H9 (cell line): Measurements from ENCODE around the gene WEE1. TPM values are rescaled to one million over a fixed set of nuclear protein-coding genes. Genes with fewer than 3 reads are reported as not detected.
"Not testable (repeated sequence)": the region's sequence is repeated elsewhere in the genome, so short reads cannot be mapped to it uniquely, and the experiment has no call there.

Experiments
- DNase-seq: peaks from one replicate; pipeline ENCODE4 v3.0.0-alpha.2; 2017
- H2AFZ ChIP-seq: one replicate; pipeline ENCODE4 v1.6.1; 2013; ENCODE audit warnings: mild to moderate bottlenecking, low read length, control low read depth, moderate library complexity
- H2AK5ac ChIP-seq: 2 replicates; pipeline ENCODE4 v1.6.1; 2013; ENCODE audit warnings: low read length, control low read depth, mixed read lengths; ENCODE audit not compliant: insufficient read length
- H2BK120ac ChIP-seq: one replicate; pipeline ENCODE4 v1.6.1; 2013; ENCODE audit warnings: low read depth, mild to moderate bottlenecking, low read length, control low read depth, inconsistent platforms; ENCODE audit not compliant: poor library complexity, severe bottlenecking
- H2BK12ac ChIP-seq: 2 replicates; pipeline ENCODE4 v1.6.1; 2013; ENCODE audit warnings: low read length, control low read depth, mixed read lengths, low read depth; ENCODE audit not compliant: insufficient read length
- H2BK15ac ChIP-seq: 2 replicates; pipeline ENCODE4 v1.6.1; 2013; ENCODE audit warnings: low read depth, low read length, control low read depth
- H2BK20ac ChIP-seq: one replicate; pipeline ENCODE4 v1.6.1; 2013; ENCODE audit warnings: low read depth, mild to moderate bottlenecking, low read length, control low read depth, inconsistent platforms; ENCODE audit not compliant: poor library complexity, severe bottlenecking
- H2BK5ac ChIP-seq: 2 replicates; pipeline ENCODE4 v1.6.1; 2013; ENCODE audit warnings: low read length, control low read depth, mixed read lengths; ENCODE audit not compliant: insufficient read length
- H3K14ac ChIP-seq: 2 replicates; pipeline ENCODE4 v1.6.1; 2013; ENCODE audit warnings: low read length, control low read depth; ENCODE audit not compliant: insufficient read depth
- H3K18ac ChIP-seq: 2 replicates; pipeline ENCODE4 v1.6.1; 2013; ENCODE audit warnings: low read depth, mild to moderate bottlenecking, mixed read lengths, low read length, control low read depth; ENCODE audit not compliant: insufficient read length
- H3K23ac ChIP-seq: 2 replicates; pipeline ENCODE4 v1.6.1; 2013; ENCODE audit warnings: low read length, control low read depth, mixed read lengths, low read depth; ENCODE audit not compliant: insufficient read length
- H3K23me2 ChIP-seq: 2 replicates; pipeline ENCODE4 v1.6.1; 2013; ENCODE audit warnings: low read depth, mild to moderate bottlenecking, mixed read lengths, low read length, control low read depth; ENCODE audit not compliant: insufficient read length, poor library complexity, severe bottlenecking
- H3K27ac ChIP-seq: 2 replicates; pipeline ENCODE4 v1.5.1; 2013; ENCODE audit warnings: low read length, control low read depth, mixed read lengths, low read depth; ENCODE audit not compliant: insufficient read length
- H3K27me3 ChIP-seq: 2 replicates; pipeline ENCODE4 v1.6.1; 2013; ENCODE audit warnings: low read length, control low read depth, inconsistent platforms; ENCODE audit not compliant: insufficient read depth
- H3K4ac ChIP-seq: 2 replicates; pipeline ENCODE4 v1.6.1; 2013; ENCODE audit warnings: low read depth, mild to moderate bottlenecking, control low read depth, inconsistent platforms, low read length, moderate library complexity
- H3K4me1 ChIP-seq: 2 replicates; pipeline ENCODE4 v1.6.1; 2013; ENCODE audit warnings: low read length, control low read depth, inconsistent platforms; ENCODE audit not compliant: insufficient read depth
- H3K4me2 ChIP-seq: 2 replicates; pipeline ENCODE4 v1.6.1; 2013; ENCODE audit warnings: low read length, control low read depth, mixed read lengths; ENCODE audit not compliant: insufficient read length, insufficient read depth
- H3K56ac ChIP-seq: 2 replicates; pipeline ENCODE4 v1.6.1; 2013; ENCODE audit warnings: low read depth, mild to moderate bottlenecking, mixed read lengths, low read length, control low read depth; ENCODE audit not compliant: insufficient read length
- H3K79me1 ChIP-seq: 2 replicates; pipeline ENCODE4 v1.6.1; 2013; ENCODE audit warnings: low read depth, mild to moderate bottlenecking, moderate library complexity, low read length, control low read depth, inconsistent platforms; ENCODE audit not compliant: insufficient read depth, poor library complexity, severe bottlenecking
- H3K79me2 ChIP-seq: 2 replicates; pipeline ENCODE4 v1.6.1; 2013; ENCODE audit warnings: low read length, control low read depth, inconsistent platforms; ENCODE audit not compliant: insufficient read depth
- H3K9ac ChIP-seq: 2 replicates; pipeline ENCODE4 v1.6.1; 2013; ENCODE audit warnings: low read length, control low read depth, mixed read lengths; ENCODE audit not compliant: insufficient read length; ENCODE audit errors: extremely low read depth
- H3K9me3 ChIP-seq: one replicate; pipeline ENCODE4 v1.6.1; 2013; ENCODE audit warnings: low read depth, low read length, inconsistent platforms; ENCODE audit not compliant: control insufficient read depth
- H3T11ph ChIP-seq: one replicate; pipeline ENCODE4 v1.6.1; 2013; ENCODE audit warnings: mild to moderate bottlenecking, low read length, control low read depth, inconsistent platforms
- H4K20me1 ChIP-seq: one replicate; pipeline ENCODE4 v1.6.1; 2013; ENCODE audit not compliant: control insufficient read depth, insufficient read length, insufficient read depth
- H4K5ac ChIP-seq: 2 replicates; pipeline ENCODE4 v1.6.1; 2013; ENCODE audit warnings: low read depth, mild to moderate bottlenecking, mixed read lengths, low read length, control low read depth; ENCODE audit not compliant: insufficient read length
- H4K8ac ChIP-seq: replicated peaks from 2 replicates; pipeline ENCODE4 v1.6.1; 2013; ENCODE audit warnings: low read length, control low read depth, mixed read lengths, low read depth; ENCODE audit not compliant: insufficient read length
- H4K91ac ChIP-seq: 2 replicates; pipeline ENCODE4 v1.6.1; 2013; ENCODE audit warnings: low read depth, mild to moderate bottlenecking, moderate library complexity, mixed read lengths, low read length, control low read depth; ENCODE audit not compliant: insufficient read length
- H3K27ac Mint-ChIP-seq, 3 experiments: 2 replicates in 2 of 3; 3 replicates in 1 of 3; pipeline ENCODE4 v1.8.0; 2020 to 2021; ENCODE audit warnings: mixed read lengths in 3 of 3, mild to moderate bottlenecking in 1 of 3, moderate library complexity in 1 of 3
- H3K27me3 Mint-ChIP-seq: 2 replicates; pipeline ENCODE4 v1.8.0; 2021; ENCODE audit warnings: low read depth, mild to moderate bottlenecking, moderate library complexity, mixed read lengths
- H3K36me3 Mint-ChIP-seq, 3 experiments: 2 replicates in 2 of 3; 3 replicates in 1 of 3; pipeline ENCODE4 v1.8.0; 2020 to 2021; ENCODE audit warnings: low read depth in 3 of 3, mixed read lengths in 3 of 3; ENCODE audit not compliant: insufficient read depth in 1 of 3
- H3K4me1 Mint-ChIP-seq, 2 experiments: 2 replicates each; pipeline ENCODE4 v1.8.0; 2020; ENCODE audit warnings: mixed read lengths in 2 of 2
- H3K4me3 Mint-ChIP-seq, 2 experiments: 2 replicates in 1 of 2; 3 replicates in 1 of 2; pipeline ENCODE4 v1.8.0; 2020 to 2021; ENCODE audit warnings: mild to moderate bottlenecking in 2 of 2, mixed read lengths in 2 of 2, moderate library complexity in 1 of 2
- H3K9me3 Mint-ChIP-seq, 2 experiments: 2 replicates in 1 of 2; 3 replicates in 1 of 2; pipeline ENCODE4 v1.8.0; 2020; ENCODE audit warnings: mild to moderate bottlenecking in 2 of 2, mixed read lengths in 2 of 2, moderate library complexity in 1 of 2
- CTCF ChIP-seq: fragments of 200-600 bp; sonication (generic); conservative IDR thresholded peaks from 3 replicates; pipeline ENCODE4 v1.8.0; 2021; ENCODE audit warnings: antibody characterized with exemption, mild to moderate bottlenecking
- WGBS: extraction: QIAGEN DNeasy Blood & Tissue Kit; methylation state at CpG from one replicate; pipeline ENCODE4 v1.1.7; 2013; ENCODE audit warnings: missing lambda C conversion rate, low lambda C conversion rate, mixed read lengths; ENCODE audit not compliant: insufficient read length; ENCODE audit errors: extremely low coverage; 5-methylcytosine and 5-hydroxymethylcytosine counted together
- total RNA-seq: library from RNA; stranded (reverse); gene quantifications from 2 replicates; pipeline ENCODE4 v1.2.1, GENCODE V29; 2021

Gene WEE1
- total RNA-seq, 1 experiment from 2014 or later: 142 TPM

GRCh38 chr11:9601876-9602199, 28.4 kb downstream of the WEE1 start:
- no peak overlapping the region for H2AK5ac ChIP-seq
- H3K9ac ChIP-seq: no peak overlapping the region
- H3K4me1 ChIP-seq: peaks cover 5% of the 10 kb centered on the region; the same call in 1 of the 2 replicates
- H4K5ac ChIP-seq: no peak overlapping the region
- no peak overlapping the region for H3T11ph ChIP-seq
- no peak overlapping the region for H3K4me2 ChIP-seq
- H3K4me1 Mint-ChIP-seq: peaks cover 22 to 23% of the 10 kb centered on the region in 2 experiments
- H2BK15ac ChIP-seq: no peak overlapping the region
- no CpG with 5 or more reads among the region's 5 CpGs for WGBS
- no peak overlapping the region for H2AFZ ChIP-seq
- H3K79me2 ChIP-seq: no peaks in the 10 kb centered on the region
- no peak overlapping the region for H2BK12ac ChIP-seq
- no peak overlapping the region; the same call in 1 of the 2 replicates for H3K14ac ChIP-seq
- H3K27me3 Mint-ChIP-seq: no peaks in the 10 kb centered on the region; the same call in 1 of the 2 replicates
- no peak overlapping the region for H3K56ac ChIP-seq
- peak overlapping the region in 2 of 3 experiments; percentile 46 to 89; a peak in 4 of 7 replicates for H3K27ac Mint-ChIP-seq
- no peak overlapping the region for H3K27ac ChIP-seq
- H3K4me3 Mint-ChIP-seq: peak overlapping the region in 1 of 2 experiments; percentile 19; a peak in 1 of 5 replicates
- no peaks in the 10 kb centered on the region for H4K20me1 ChIP-seq
- DNase-seq: no peak
- H3K4ac ChIP-seq: no peak overlapping the region
- H2BK20ac ChIP-seq: no peak overlapping the region
- H4K91ac ChIP-seq: no peak overlapping the region
- no peaks in the 10 kb centered on the region for H3K23me2 ChIP-seq
- H3K18ac ChIP-seq: no peak overlapping the region
- H2BK5ac ChIP-seq: no peak overlapping the region
- H3K36me3 Mint-ChIP-seq: no peaks in the 10 kb centered on the region; a peak in 1 of 7 replicates
- H3K23ac ChIP-seq: no peak overlapping the region
- H2BK120ac ChIP-seq: no peak overlapping the region
- H3K79me1 ChIP-seq: no peaks in the 10 kb centered on the region
- H3K27me3 ChIP-seq: no peaks in the 10 kb centered on the region
- no peaks in the 10 kb centered on the region; a peak in 1 of 5 replicates for H3K9me3 Mint-ChIP-seq
- no peaks in the 10 kb centered on the region for H3K9me3 ChIP-seq
- H4K8ac ChIP-seq: no peak overlapping the region
- TF ChIP-seq CTCF: no peak

GRCh38 chr11:9603214-9603613, 29.7 kb downstream of the WEE1 start:
- not testable (repeated sequence) for H3K56ac ChIP-seq, H4K91ac ChIP-seq, H3K79me1 ChIP-seq, H4K5ac ChIP-seq, H3K36me3 Mint-ChIP-seq, H2BK5ac ChIP-seq, H3K9ac ChIP-seq, H3K4me3 Mint-ChIP-seq, H3K4me1 ChIP-seq, DNase-seq, H3K4me2 ChIP-seq, H4K20me1 ChIP-seq, H2BK20ac ChIP-seq, H3K9me3 ChIP-seq, H3K27me3 Mint-ChIP-seq, H2BK120ac ChIP-seq, H3K27ac ChIP-seq, H2AK5ac ChIP-seq, H3K27ac Mint-ChIP-seq, H2AFZ ChIP-seq, H3K4ac ChIP-seq, H3K14ac ChIP-seq, H3K79me2 ChIP-seq, H3K18ac ChIP-seq, H3K9me3 Mint-ChIP-seq, H2BK12ac ChIP-seq, H3K23me2 ChIP-seq, H3K23ac ChIP-seq, H3K27me3 ChIP-seq, H3T11ph ChIP-seq, H2BK15ac ChIP-seq, H4K8ac ChIP-seq
- WGBS: no CpG with 5 or more reads among the region's 14 CpGs
- H3K4me1 Mint-ChIP-seq: peaks cover 33 to 34% of the 10 kb centered on the region in 2 experiments
